Esophagus squamous epithelium (tissue), 4 donors: ENCODE data around the gene LAMA5.

Source experiments
- POLR2A ChIP-seq, 4 donors: fragments of 450-650 bp; IDR thresholded peaks; one replicate each; pipeline ENCODE4 v1.6.1; 2017; ENCODE audit warnings: antibody characterized with exemption in 4 of 4, mild to moderate bottlenecking in 4 of 4, moderate library complexity in 3 of 4
- TF ChIP-seq, protein P1 (sequence below), 6 experiments: fragments of 450-650 bp in 4 of 6; fragments of 200-600 bp in 2 of 6; sonication (generic) in 2 of 6; IDR thresholded peaks; one replicate each; pipeline ENCODE4 v1.5.1; 2016 to 2019; ENCODE audit warnings: antibody characterized with exemption in 6 of 6, mild to moderate bottlenecking in 4 of 6, moderate library complexity in 4 of 6

DNA sequence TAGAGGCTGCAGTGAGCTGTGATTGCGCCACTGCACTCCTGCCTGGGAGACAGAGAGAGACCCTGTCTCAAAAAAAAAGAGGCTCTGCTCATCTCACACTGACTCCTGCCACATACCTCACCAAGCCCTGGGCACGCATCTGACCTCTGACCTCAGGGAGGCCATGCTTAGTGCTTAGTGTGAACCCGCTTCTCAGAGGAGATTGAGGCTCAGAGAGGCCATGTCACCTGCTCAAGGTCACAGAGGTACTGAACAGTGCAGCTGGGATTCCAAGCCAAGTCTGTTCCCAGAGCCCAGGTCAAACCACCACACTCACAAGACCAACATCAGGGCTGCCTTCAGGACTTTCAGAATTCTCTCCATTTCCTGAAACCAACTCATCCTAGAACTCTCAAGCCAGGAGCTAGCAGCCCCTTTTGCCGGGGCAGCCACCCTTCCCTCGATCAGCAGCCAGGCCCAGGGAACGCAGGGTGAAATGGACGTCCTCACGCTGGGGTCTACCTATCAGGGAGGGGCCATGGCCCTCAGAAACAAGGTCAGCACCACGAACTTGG lies 37.1 kb upstream of the LAMA5 start:
- TF ChIP-seq, protein P1, sequence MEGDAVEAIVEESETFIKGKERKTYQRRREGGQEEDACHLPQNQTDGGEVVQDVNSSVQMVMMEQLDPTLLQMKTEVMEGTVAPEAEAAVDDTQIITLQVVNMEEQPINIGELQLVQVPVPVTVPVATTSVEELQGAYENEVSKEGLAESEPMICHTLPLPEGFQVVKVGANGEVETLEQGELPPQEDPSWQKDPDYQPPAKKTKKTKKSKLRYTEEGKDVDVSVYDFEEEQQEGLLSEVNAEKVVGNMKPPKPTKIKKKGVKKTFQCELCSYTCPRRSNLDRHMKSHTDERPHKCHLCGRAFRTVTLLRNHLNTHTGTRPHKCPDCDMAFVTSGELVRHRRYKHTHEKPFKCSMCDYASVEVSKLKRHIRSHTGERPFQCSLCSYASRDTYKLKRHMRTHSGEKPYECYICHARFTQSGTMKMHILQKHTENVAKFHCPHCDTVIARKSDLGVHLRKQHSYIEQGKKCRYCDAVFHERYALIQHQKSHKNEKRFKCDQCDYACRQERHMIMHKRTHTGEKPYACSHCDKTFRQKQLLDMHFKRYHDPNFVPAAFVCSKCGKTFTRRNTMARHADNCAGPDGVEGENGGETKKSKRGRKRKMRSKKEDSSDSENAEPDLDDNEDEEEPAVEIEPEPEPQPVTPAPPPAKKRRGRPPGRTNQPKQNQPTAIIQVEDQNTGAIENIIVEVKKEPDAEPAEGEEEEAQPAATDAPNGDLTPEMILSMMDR (IDR thresholded peaks at IDR 0.05), result no peak
- no peak for TF ChIP-seq POLR2A (IDR thresholded peaks at IDR 0.05)
